Trophoblast cell (in vitro differentiated cells and primary cell): ENCODE data around the gene SBDS.

Experiments used
- DNase-seq, 2 donors: peaks; one replicate each; pipeline ENCODE4 v3.0.0-alpha.2; 2016
- H2AFZ ChIP-seq: 2 replicates; pipeline ENCODE4 v1.6.1; 2013; ENCODE audit warnings: low read length, moderate library complexity, mild to moderate bottlenecking; ENCODE audit not compliant: insufficient read depth, poor library complexity
- H2AK5ac ChIP-seq: 2 replicates; pipeline ENCODE4 v1.6.1; 2013; ENCODE audit warnings: mild to moderate bottlenecking, low read length
- H2BK120ac ChIP-seq: 2 replicates; pipeline ENCODE4 v1.6.1; 2013; ENCODE audit warnings: low read length, mild to moderate bottlenecking, moderate library complexity; ENCODE audit not compliant: insufficient read depth, poor library complexity
- H2BK12ac ChIP-seq: 2 replicates; pipeline ENCODE4 v1.6.1; 2013; ENCODE audit warnings: mild to moderate bottlenecking, low read length, moderate library complexity
- H2BK5ac ChIP-seq: 2 replicates; pipeline ENCODE4 v1.6.1; 2013; ENCODE audit warnings: low read length, low read depth, moderate library complexity, mild to moderate bottlenecking; ENCODE audit not compliant: poor library complexity
- H3K14ac ChIP-seq: 2 replicates; pipeline ENCODE4 v1.6.1; 2013; ENCODE audit warnings: mild to moderate bottlenecking, low read length
- H3K18ac ChIP-seq: 2 replicates; pipeline ENCODE4 v1.6.1; 2013; ENCODE audit warnings: mild to moderate bottlenecking, low read length
- H3K23ac ChIP-seq: 2 replicates; pipeline ENCODE4 v1.6.1; 2013; ENCODE audit warnings: low read length
- H3K27ac ChIP-seq: 2 replicates; pipeline ENCODE4 v1.5.1; 2013; ENCODE audit warnings: low read depth, mild to moderate bottlenecking, inconsistent platforms, low read length, moderate library complexity
- H3K27me3 ChIP-seq: 2 replicates; pipeline ENCODE4 v1.6.1; 2013; ENCODE audit warnings: inconsistent platforms, mild to moderate bottlenecking, low read length, moderate library complexity; ENCODE audit not compliant: insufficient read depth
- H3K36me3 ChIP-seq, 2 experiments: 1 replicate in 1 of 2; 2 replicates in 1 of 2; pipeline ENCODE4 v1.6.1; 2013; ENCODE audit warnings: low read length in 2 of 2, mild to moderate bottlenecking in 2 of 2, moderate library complexity in 1 of 2; ENCODE audit not compliant: insufficient read depth in 2 of 2, control insufficient read depth in 1 of 2
- H3K4ac ChIP-seq: 2 replicates; pipeline ENCODE4 v1.6.1; 2013; ENCODE audit warnings: low read depth, mild to moderate bottlenecking, low read length, moderate library complexity
- H3K4me1 ChIP-seq, 2 experiments: 1 replicate in 1 of 2; 2 replicates in 1 of 2; pipeline ENCODE4 v1.6.1; 2013; ENCODE audit warnings: low read length in 2 of 2, mild to moderate bottlenecking in 2 of 2, moderate library complexity in 1 of 2; ENCODE audit not compliant: insufficient read depth in 2 of 2, control insufficient read depth in 1 of 2
- H3K4me2 ChIP-seq: 2 replicates; pipeline ENCODE4 v1.6.1; 2013; ENCODE audit warnings: inconsistent platforms, mild to moderate bottlenecking, low read length, moderate library complexity
- H3K4me3 ChIP-seq: 2 replicates; pipeline ENCODE4 v1.5.1; 2013; ENCODE audit warnings: mild to moderate bottlenecking, low read depth, low read length, inconsistent platforms
- H3K79me1 ChIP-seq: one replicate; pipeline ENCODE4 v1.6.1; 2013; ENCODE audit warnings: low read length
- H3K79me2 ChIP-seq: 2 replicates; pipeline ENCODE4 v1.6.1; 2013; ENCODE audit warnings: low read length, mild to moderate bottlenecking; ENCODE audit not compliant: control insufficient read depth, insufficient read depth, poor library complexity
- H3K9ac ChIP-seq: 2 replicates; pipeline ENCODE4 v1.6.1; 2013; ENCODE audit warnings: mild to moderate bottlenecking, low read length
- H3K9me3 ChIP-seq: 2 replicates; pipeline ENCODE4 v1.6.1; 2013; ENCODE audit warnings: low read depth, mild to moderate bottlenecking, control low read depth, inconsistent platforms, low read length; ENCODE audit not compliant: insufficient read depth
- H4K12ac ChIP-seq: 2 replicates; pipeline ENCODE4 v1.6.1; 2013; ENCODE audit warnings: low read depth, mild to moderate bottlenecking, low read length, moderate library complexity
- H4K8ac ChIP-seq: 2 replicates; pipeline ENCODE4 v1.6.1; 2013; ENCODE audit warnings: low read depth, mild to moderate bottlenecking, low read length, moderate library complexity
- H4K91ac ChIP-seq: one replicate; pipeline ENCODE4 v1.6.1; 2013; ENCODE audit warnings: low read depth, mild to moderate bottlenecking, low read length, moderate library complexity
- WGBS: extraction: QIAGEN DNeasy Blood & Tissue Kit; methylation state at CpG from one replicate; pipeline ENCODE4 v1.1.7; 2013; ENCODE audit warnings: missing lambda C conversion rate; ENCODE audit not compliant: insufficient read length, insufficient coverage; ENCODE audit errors: extremely low coverage; 5-methylcytosine and 5-hydroxymethylcytosine counted together

SBDS gene

DNA sequence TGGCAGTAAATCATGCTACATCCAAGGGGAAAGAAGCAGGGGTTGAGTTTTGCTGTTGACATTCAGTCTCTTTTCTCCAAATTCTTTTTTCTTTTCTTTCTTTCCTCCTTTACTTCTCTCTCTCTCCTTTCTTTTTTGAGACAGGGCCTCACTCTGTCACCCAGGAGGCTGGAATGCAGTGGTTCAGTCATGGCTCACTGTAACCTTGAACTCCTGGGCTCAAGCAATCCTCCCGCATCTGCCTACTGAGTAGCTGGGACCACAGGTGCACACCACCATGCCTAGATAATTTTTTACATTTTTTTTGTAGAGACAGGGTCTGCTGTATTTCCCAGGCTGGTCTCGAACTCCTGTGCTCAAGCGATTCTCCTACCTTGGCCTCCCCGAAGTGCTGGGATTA is 35.2 kb downstream of the SBDS start:
- no peaks in the 10 kb centered on the region for H3K79me1 ChIP-seq
- no peak overlapping the region for H2AK5ac ChIP-seq
- H4K12ac ChIP-seq = no peak overlapping the region
- H3K9me3 ChIP-seq = no peaks in the 10 kb centered on the region
- no peak overlapping the region for H2BK12ac ChIP-seq
- no peaks in the 10 kb centered on the region for H3K27me3 ChIP-seq
- H3K4me1 ChIP-seq = no peaks in the 10 kb centered on the region
- H2AFZ ChIP-seq = no peak overlapping the region
- H3K4me2 ChIP-seq = no peak overlapping the region
- H3K23ac ChIP-seq = no peak overlapping the region
- peaks cover 25 to 39% of the 10 kb centered on the region in 2 experiments for H3K36me3 ChIP-seq
- peak in 1 of 2 donors; percentile 6 for DNase-seq
- H4K8ac ChIP-seq = no peak overlapping the region
- no peak overlapping the region for H3K18ac ChIP-seq
- no peaks in the 10 kb centered on the region for H3K79me2 ChIP-seq
- H3K27ac ChIP-seq = no peak overlapping the region
- H2BK5ac ChIP-seq = no peak overlapping the region
- no peak overlapping the region for H2BK120ac ChIP-seq
- no peak overlapping the region for H3K9ac ChIP-seq
- no CpG with 5 or more reads among the region's 4 CpGs for WGBS
- no peak overlapping the region for H3K4me3 ChIP-seq
- H4K91ac ChIP-seq = no peak overlapping the region
- H3K14ac ChIP-seq = no peak overlapping the region
- H3K4ac ChIP-seq = no peak overlapping the region

GRCh38 chr7:66958538-66959350 is 36.6 kb downstream of the SBDS start:
- Histone ChIP-seq H4K8ac (no peak overlapping the region), H3K4ac (no peak overlapping the region), H3K36me3 (peaks cover 31 to 48% of the 10 kb centered on the region in 2 experiments), H3K4me2 (no peak overlapping the region), H3K18ac (no peak overlapping the region), H3K9me3 (no peaks in the 10 kb centered on the region), H3K79me1 (no peaks in the 10 kb centered on the region), H3K4me3 (no peak overlapping the region), H2AK5ac (no peak overlapping the region), H4K12ac (no peak overlapping the region), H2AFZ (no peak overlapping the region), H3K27me3 (no peaks in the 10 kb centered on the region), H2BK120ac (no peak overlapping the region), H3K79me2 (no peaks in the 10 kb centered on the region), H4K91ac (no peak overlapping the region), H3K27ac (no peak overlapping the region), H3K4me1 (no peaks in the 10 kb centered on the region), H3K23ac (no peak overlapping the region), H2BK5ac (no peak overlapping the region), H3K9ac (no peak overlapping the region), H3K14ac (no peak overlapping the region), H2BK12ac (no peak overlapping the region)
- DNase-seq = no peak
- WGBS = no CpG with 5 or more reads among the region's 17 CpGs

DNA sequence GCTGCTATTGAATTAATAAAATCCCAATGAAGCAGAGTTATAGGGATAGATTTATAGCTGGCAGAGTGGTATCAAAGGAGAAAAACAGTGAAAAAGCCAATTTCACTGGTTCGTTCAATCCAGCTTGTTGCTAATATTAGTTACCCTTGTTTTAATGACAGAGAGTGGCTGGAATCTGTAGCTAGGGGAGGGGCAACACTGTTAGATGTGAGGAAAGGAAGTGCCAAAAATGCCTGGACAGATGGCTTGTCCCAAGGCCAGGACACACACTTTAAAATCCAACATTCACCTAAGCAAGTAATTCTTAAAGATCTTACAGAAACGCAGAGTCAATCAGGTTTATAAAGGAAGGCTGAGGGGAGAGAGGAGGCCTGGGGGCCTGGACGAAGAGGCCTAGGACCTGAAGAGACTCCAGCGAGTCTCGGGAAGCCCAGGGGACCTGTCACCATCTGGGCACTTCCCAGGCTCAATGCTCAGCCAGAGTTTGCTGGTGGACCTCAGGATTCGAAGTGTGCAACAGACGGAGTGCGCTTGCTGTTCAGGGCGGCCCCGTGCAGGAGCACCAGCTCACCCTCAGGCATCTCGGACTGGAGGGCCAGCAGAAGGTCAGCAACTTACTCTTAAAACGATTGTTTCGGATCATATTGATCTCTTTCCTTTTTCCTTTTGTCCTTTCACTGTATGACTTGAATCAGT is 37.6 kb downstream of the SBDS start:
- Histone ChIP-seq H3K79me2 (no peaks in the 10 kb centered on the region), H3K79me1 (peaks cover 2% of the 10 kb centered on the region), H3K23ac (no peak overlapping the region), H2BK120ac (no peak overlapping the region), H3K18ac (no peak overlapping the region), H3K9ac (no peak overlapping the region), H2AFZ (no peak overlapping the region), H2BK5ac (no peak overlapping the region), H3K9me3 (no peaks in the 10 kb centered on the region), H2AK5ac (no peak overlapping the region), H2BK12ac (no peak overlapping the region), H3K4me1 (peaks cover 2% of the 10 kb centered on the region in 2 experiments), H4K91ac (no peak overlapping the region), H3K27ac (no peak overlapping the region), H4K12ac (no peak overlapping the region), H3K14ac (no peak overlapping the region), H3K4me3 (no peak overlapping the region), H3K36me3 (peaks cover 32 to 55% of the 10 kb centered on the region in 2 experiments), H4K8ac (no peak overlapping the region), H3K4ac (no peak overlapping the region), H3K27me3 (no peaks in the 10 kb centered on the region), H3K4me2 (no peak overlapping the region)
- DNase-seq = no peak
- no CpG with 5 or more reads among the region's 13 CpGs for WGBS

DNA sequence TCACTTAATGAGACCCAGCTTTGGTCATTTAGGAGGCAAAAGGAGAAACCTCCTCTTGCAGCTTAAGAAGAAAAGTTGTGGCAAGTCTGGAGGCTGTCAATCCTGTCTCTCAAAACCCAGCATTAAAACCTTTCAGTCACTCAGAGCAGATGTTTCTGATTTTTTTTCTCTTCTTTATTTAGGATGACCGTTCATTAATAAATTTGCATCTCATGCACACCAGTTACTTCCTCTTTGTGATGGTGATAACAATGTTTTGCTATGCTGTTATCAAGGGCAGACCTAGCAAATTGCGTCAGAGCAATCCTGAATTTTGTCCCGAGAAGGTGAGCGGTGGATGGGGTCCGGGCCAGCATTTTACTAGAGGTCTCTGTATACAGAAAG is 42.4 kb downstream of the SBDS start:
- H3K18ac ChIP-seq = no peak overlapping the region
- H4K8ac ChIP-seq = no peak overlapping the region

More for the DNA sequence above, 42.4 kb downstream of the SBDS start:
- Histone ChIP-seq H3K36me3 (peaks cover 35 to 48% of the 10 kb centered on the region in 2 experiments), H3K4ac (no peak overlapping the region), H3K9ac (no peak overlapping the region), H3K14ac (no peak overlapping the region), H4K12ac (no peak overlapping the region), H2BK5ac (peak overlapping the region; percentile 36), H2BK120ac (no peak overlapping the region), H3K4me2 (no peak overlapping the region), H3K27me3 (no peaks in the 10 kb centered on the region), H3K23ac (no peak overlapping the region), H3K9me3 (no peaks in the 10 kb centered on the region), H3K27ac (peak overlapping the region; percentile 9), H2AK5ac (no peak overlapping the region), H2BK12ac (no peak overlapping the region), H3K79me2 (no peaks in the 10 kb centered on the region), H2AFZ (no peak overlapping the region), H3K4me3 (no peak overlapping the region), H3K79me1 (peaks cover 7% of the 10 kb centered on the region), H3K4me1 (peaks cover 9 to 10% of the 10 kb centered on the region in 2 experiments), H4K91ac (no peak overlapping the region)
- whole genome bisulfite sequencing = no CpG with 5 or more reads among the region's 5 CpGs
- no peak for DNase-seq
